Forelimb muscle (tissue), 1 donor: ENCODE data around the gene IFNA13. TPM values are rescaled to one million over a fixed set of nuclear protein-coding genes. Genes with fewer than 3 reads are reported as not detected.
"Not testable (repeated sequence)": the region's sequence is repeated elsewhere in the genome, so short reads cannot be mapped to it uniquely, and the experiment has no call there.

Source experiments
- DNase-seq: peaks from one replicate; pipeline ENCODE4 v3.0.0-alpha.2; 2013; ENCODE audit warnings: low read depth
- polyA plus RNA-seq: library from polyadenylated mRNA; unstranded; fragments of 120-200 nt; gene quantifications from one replicate; pipeline ENCODE4 v1.2.1, GENCODE V29; 2013; ENCODE audit not compliant: insufficient read length

The IFNA13 gene
- polyA plus RNA-seq: not detected

DNA sequence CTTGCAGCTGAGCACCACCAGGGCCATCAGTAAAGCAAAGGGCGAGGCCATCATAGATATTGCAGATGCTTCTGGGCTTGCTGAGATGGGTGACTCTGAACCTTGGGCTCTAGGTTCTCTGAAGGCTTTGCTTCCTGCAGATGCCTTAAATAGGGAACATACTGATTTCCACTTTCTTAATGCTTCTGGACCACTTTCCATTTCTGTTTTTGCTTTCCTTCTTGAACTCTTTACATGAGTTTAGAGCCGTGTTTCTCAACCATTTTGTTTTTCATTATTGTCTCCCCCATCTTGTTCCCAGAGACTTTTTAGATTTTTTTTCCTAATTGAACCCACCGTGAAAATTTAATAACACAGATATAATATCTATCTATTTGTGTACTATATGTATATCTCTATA, at the start of gene IFNA13:
TSS of gene IFNA13 (minus strand) at position 101 of the 400 bp plus-strand sequence. CDS start at position 54, 47 bp downstream.
- DNase-seq: no peak

GRCh38 chr9:21415493-21416267, 47.8 kb upstream of the IFNA13 start:
- DNase-seq: no peak

- DNase-seq: no peak
Measured at GRCh38 chr9:21414220-21414940, 46.5 kb upstream of the IFNA13 start.

- no peak for DNase-seq
Measured at GRCh38 chr9:21413624-21414023, 45.8 kb upstream of the IFNA13 start.

- DNase-seq: no peak
Measured at GRCh38 chr9:21413151-21413550, 45.3 kb upstream of the IFNA13 start.

DNA sequence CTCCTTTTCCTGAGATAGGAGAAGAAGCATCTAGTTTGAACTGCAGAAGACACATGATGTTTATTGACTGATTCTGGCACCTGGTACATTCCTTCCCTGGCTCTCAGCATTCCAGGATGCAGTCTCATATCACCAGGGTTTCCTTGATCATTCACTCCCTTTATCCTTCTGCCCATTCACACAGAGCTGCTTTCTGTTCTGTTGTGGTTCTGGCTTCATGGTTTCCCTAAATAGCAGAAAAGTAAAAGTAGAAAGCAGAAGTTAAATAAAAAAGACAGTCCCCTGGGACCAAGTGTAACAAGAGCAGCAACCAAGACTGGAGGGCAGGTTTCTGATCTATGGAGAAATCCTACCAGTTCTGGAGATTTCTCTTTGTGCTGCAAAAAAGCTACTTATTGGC, 44.2 kb upstream of the IFNA13 start:
- no peak for DNase-seq

DNA sequence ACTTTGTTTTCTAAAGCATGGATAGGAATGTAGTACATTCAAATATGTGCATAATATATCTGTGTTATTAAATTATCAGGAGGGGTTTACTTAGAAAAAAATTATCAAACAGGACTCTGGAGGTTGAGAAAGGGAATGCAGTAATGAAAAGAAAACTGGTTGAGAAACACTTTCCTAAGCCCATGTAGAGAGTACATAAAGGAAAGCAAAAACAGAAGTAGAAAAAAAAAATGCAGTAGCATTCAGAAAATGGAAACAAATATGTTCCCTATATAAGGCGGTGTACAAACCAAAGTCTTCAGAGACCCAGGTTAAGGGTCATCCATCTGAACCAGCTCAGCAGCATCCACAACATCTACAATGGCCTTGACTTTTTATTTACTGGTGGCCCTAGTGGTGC, 41.0 kb upstream of the IFNA13 start, which contains the start of gene IFNA8:
TSS of gene IFNA8 (plus strand) at position 301 of the 400 bp plus-strand sequence. CDS start at position 361, 60 bp downstream.
- DNase-seq: no peak

DNA sequence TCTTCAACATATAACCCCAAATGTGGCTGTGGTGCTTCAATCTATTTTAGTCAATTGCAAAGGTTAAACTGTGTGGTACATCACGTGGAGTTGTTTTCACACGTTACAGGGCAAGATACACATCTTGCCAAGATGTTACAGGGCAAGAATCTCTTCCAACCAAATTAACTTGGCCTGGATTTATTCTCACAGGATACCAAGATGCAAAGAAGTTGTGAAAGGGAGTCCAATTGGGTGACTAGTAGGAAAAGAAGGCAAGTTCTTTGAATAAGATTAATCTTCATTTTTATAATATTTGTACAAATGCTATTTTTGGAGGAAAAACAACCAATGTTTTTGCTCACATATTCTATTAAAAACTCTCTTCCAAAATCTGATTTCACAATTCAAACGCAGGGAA, 36.3 kb upstream of the IFNA13 start:
- DNase-seq: no peak

- no peak for DNase-seq
Measured at GRCh38 chr9:21402386-21403251, 34.8 kb upstream of the IFNA13 start.

DNA sequence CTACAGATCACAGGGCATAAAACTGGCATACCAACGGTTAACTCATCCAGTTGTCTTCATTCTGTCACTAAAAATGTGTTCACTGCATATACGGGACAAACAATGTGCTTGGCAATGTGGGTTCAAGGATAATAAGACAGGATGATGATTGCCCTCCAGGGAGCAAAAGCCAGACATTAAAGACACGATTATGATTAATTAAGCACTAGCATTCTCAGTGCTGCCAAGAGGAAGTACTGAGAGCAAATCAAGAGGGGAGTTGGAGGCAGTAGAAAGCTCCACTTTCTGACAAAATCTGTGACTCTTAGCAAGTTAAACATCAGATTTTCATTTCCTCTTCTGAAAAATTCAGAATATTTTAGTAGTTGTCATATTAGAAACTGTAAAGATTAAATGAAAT, 32.1 kb upstream of the IFNA13 start:
- no peak for DNase-seq

- no peak for DNase-seq
Measured at GRCh38 chr9:21398955-21399489, 31.2 kb upstream of the IFNA13 start.

GRCh38 chr9:21395778-21396717, 28.2 kb upstream of the IFNA13 start:
- no peak for DNase-seq

- DNase-seq: no peak
Measured at GRCh38 chr9:21392270-21392669, 24.4 kb upstream of the IFNA13 start.

GRCh38 chr9:21385131-21385670, 17.3 kb upstream of the IFNA13 start, which contains the start of gene IFNA2:
Gene IFNA2, minus strand, starts transcription at chr9:21385398. Its CDS starts 69 bp downstream, at chr9:21385329.
- DNase-seq: no peak

DNA sequence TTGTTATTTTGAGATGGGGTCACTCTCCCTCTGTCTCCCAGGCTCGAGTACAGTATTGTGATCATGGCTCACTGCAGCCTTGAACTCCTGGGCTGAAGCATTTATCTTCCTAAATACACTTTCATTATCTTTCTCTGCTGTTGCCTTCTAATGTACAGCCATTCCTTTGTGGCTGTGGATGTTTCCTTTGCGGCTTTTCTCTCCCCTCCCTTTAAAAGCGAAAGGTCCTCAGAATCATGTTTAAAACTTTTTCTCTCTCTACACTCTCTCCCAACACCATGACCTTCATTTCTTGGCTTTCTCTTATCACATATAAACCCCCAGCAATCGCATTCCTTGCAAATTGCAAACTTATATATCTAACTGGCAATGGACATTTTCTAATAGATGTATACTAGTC, 15.8 kb upstream of the IFNA13 start:
- no peak for DNase-seq

GRCh38 chr9:21381448-21382339, 13.8 kb upstream of the IFNA13 start:
- DNase-seq: no peak

DNA sequence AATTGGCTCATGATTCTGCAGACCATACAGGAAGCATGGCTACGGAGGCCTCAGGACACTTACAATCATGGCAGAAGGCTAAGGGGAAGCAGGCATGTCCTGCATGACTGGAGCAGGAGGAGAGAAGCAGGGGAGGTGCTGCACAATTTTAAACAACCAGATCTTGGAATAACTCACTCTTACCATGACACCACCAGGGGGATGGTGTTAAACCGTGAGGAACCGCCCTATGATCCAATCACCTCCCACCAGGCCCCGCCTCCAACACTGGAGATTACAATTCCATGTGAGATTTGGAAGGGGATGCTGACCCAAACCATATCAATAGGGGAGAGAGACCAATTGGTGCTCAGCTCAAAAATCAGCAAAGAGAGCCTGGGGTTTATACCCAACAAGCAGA, 3.6 kb upstream of the IFNA13 start:
- not testable (repeated sequence) for DNase-seq

- not testable (repeated sequence) for DNase-seq
Measured at GRCh38 chr9:21367169-21367568, 688 bp downstream of the IFNA13 start.

DNA sequence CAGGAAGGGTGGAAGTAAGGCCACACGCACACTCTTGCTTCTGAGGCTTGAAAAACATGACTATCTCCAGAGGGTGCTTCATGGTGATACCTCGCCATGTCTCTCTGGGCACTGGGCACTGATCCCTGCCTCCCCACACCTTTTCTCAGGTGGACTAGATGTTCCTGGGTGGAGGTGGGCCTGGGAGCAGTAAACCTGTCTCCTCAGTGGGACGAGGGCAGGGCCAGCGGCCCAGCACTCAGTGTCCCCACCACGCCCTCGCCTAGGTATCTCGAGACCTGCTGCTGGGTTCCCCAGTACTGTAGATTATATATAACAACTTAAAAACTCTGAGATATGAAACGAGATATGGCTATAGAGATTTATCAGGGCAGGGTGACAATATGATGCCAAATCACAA, 5.6 kb downstream of the IFNA13 start:
- DNase-seq: no peak
